Measurements from ENCODE around the gene SLC1A6.
"Not testable (repeated sequence)": the region's sequence is repeated elsewhere in the genome, so short reads cannot be mapped to it uniquely, and the experiment has no call there.

The SLC1A6 gene

GRCh38 chr19:14952767-14953166, 26.9 kb downstream of the SLC1A6 start:
- no peaks in the 10 kb centered on the region for H3K36me3 ChIP-seq (ENCODE audit: insufficient read depth, low read length)
- no peak overlapping the region for H3K4me2 ChIP-seq (ENCODE audit: low read length)
- no peaks in the 10 kb centered on the region for H3K27me3 ChIP-seq (ENCODE audit: control insufficient read depth, insufficient read depth, low read length)
- H3K4me1 ChIP-seq (ENCODE audit: control insufficient read depth, insufficient read depth, low read length): no peaks in the 10 kb centered on the region
- no peak overlapping the region for H3K9ac ChIP-seq (ENCODE audit: low read depth, low read length)
- H3K9me3 ChIP-seq (replicated peaks; ENCODE audit: low read length): no peaks in the 10 kb centered on the region
- H3K4me3 ChIP-seq (ENCODE audit: low read length): no peak overlapping the region

GRCh38 chr19:14950421-14950820, 29.2 kb downstream of the SLC1A6 start:
- H3K36me3 ChIP-seq (ENCODE audit: insufficient read depth, low read length): no peaks in the 10 kb centered on the region
- H3K4me2 ChIP-seq (ENCODE audit: low read length): no peak overlapping the region
- H3K9me3 ChIP-seq (replicated peaks; ENCODE audit: low read length): no peaks in the 10 kb centered on the region
- no peak overlapping the region for H3K4me3 ChIP-seq (ENCODE audit: low read length)
- no peaks in the 10 kb centered on the region for H3K4me1 ChIP-seq (ENCODE audit: control insufficient read depth, insufficient read depth, low read length)
- no peak overlapping the region for H3K9ac ChIP-seq (ENCODE audit: low read depth, low read length)
- H3K27me3 ChIP-seq (ENCODE audit: control insufficient read depth, insufficient read depth, low read length): no peaks in the 10 kb centered on the region

- no peaks in the 10 kb centered on the region for H3K27me3 ChIP-seq (ENCODE audit: control insufficient read depth, insufficient read depth, low read length)
- no peaks in the 10 kb centered on the region for H3K9me3 ChIP-seq (replicated peaks; ENCODE audit: low read length)
- no peak overlapping the region for H3K4me3 ChIP-seq (ENCODE audit: low read length)
- no peaks in the 10 kb centered on the region for H3K36me3 ChIP-seq (ENCODE audit: insufficient read depth, low read length)
- no peaks in the 10 kb centered on the region for H3K4me1 ChIP-seq (ENCODE audit: control insufficient read depth, insufficient read depth, low read length)
- no peak overlapping the region for H3K4me2 ChIP-seq (ENCODE audit: low read length)
- no peak overlapping the region for H3K9ac ChIP-seq (ENCODE audit: low read depth, low read length)
These were observed 29.8 kb downstream of the SLC1A6 start for GRCh38 chr19:14949876-14950275.

GRCh38 chr19:14949413-14949812, 30.3 kb downstream of the SLC1A6 start:
- not testable (repeated sequence) for H3K4me3 ChIP-seq (ENCODE audit: low read length); H3K4me1 ChIP-seq (ENCODE audit: control insufficient read depth, insufficient read depth, low read length); H3K4me2 ChIP-seq (ENCODE audit: low read length); H3K9ac ChIP-seq (ENCODE audit: low read depth, low read length); H3K9me3 ChIP-seq (replicated peaks; ENCODE audit: low read length); H3K27me3 ChIP-seq (ENCODE audit: control insufficient read depth, insufficient read depth, low read length); H3K36me3 ChIP-seq (ENCODE audit: insufficient read depth, low read length)

GRCh38 chr19:14944456-14944855, 35.2 kb downstream of the SLC1A6 start:
- no peak overlapping the region for H3K4me3 ChIP-seq (ENCODE audit: low read length)
- H3K4me2 ChIP-seq (ENCODE audit: low read length): no peak overlapping the region
- H3K4me1 ChIP-seq (ENCODE audit: control insufficient read depth, insufficient read depth, low read length): no peaks in the 10 kb centered on the region
- H3K9ac ChIP-seq (ENCODE audit: low read depth, low read length): no peak overlapping the region
- H3K27me3 ChIP-seq (ENCODE audit: control insufficient read depth, insufficient read depth, low read length): no peaks in the 10 kb centered on the region
- H3K9me3 ChIP-seq (replicated peaks; ENCODE audit: low read length): no peaks in the 10 kb centered on the region
- no peaks in the 10 kb centered on the region for H3K36me3 ChIP-seq (ENCODE audit: insufficient read depth, low read length)

GRCh38 chr19:14943601-14944000, 36.1 kb downstream of the SLC1A6 start:
- Histone ChIP-seq H3K9me3 (replicated peaks; ENCODE audit: low read length) (no peaks in the 10 kb centered on the region), H3K4me2 (ENCODE audit: low read length) (no peak overlapping the region), H3K9ac (ENCODE audit: low read depth, low read length) (no peak overlapping the region), H3K27me3 (ENCODE audit: control insufficient read depth, insufficient read depth, low read length) (no peaks in the 10 kb centered on the region), H3K4me1 (ENCODE audit: control insufficient read depth, insufficient read depth, low read length) (no peaks in the 10 kb centered on the region), H3K36me3 (ENCODE audit: insufficient read depth, low read length) (no peaks in the 10 kb centered on the region), H3K4me3 (ENCODE audit: low read length) (no peak overlapping the region)

- no peak within 1 kb of the TSS for H3K4me2 ChIP-seq (ENCODE audit: low read length)
- H3K36me3 ChIP-seq (ENCODE audit: insufficient read depth, low read length): no peaks in the 10 kb centered on the region
- no peak within 1 kb of the TSS for H3K4me3 ChIP-seq (ENCODE audit: low read length)
- H3K9me3 ChIP-seq (replicated peaks; ENCODE audit: low read length): no peaks in the 10 kb centered on the region
- H3K9ac ChIP-seq (ENCODE audit: low read depth, low read length): no peak within 1 kb of the TSS
- H3K4me1 ChIP-seq (ENCODE audit: control insufficient read depth, insufficient read depth, low read length): no peaks in the 10 kb centered on the region
- no peaks in the 10 kb centered on the region for H3K27me3 ChIP-seq (ENCODE audit: control insufficient read depth, insufficient read depth, low read length)
These were observed 38.5 kb downstream of the SLC1A6 start, which contains the start of gene OR7C2 for GRCh38 chr19:14941189-14941588. Gene OR7C2 (plus strand): TSS chr19:14941489. CDS start chr19:14941489, 0 bp downstream.

- Histone ChIP-seq H3K9ac (ENCODE audit: low read depth, low read length) (no peak overlapping the region), H3K4me1 (ENCODE audit: control insufficient read depth, insufficient read depth, low read length) (no peaks in the 10 kb centered on the region), H3K36me3 (ENCODE audit: insufficient read depth, low read length) (no peaks in the 10 kb centered on the region), H3K4me3 (ENCODE audit: low read length) (no peak overlapping the region), H3K27me3 (ENCODE audit: control insufficient read depth, insufficient read depth, low read length) (no peaks in the 10 kb centered on the region), H3K4me2 (ENCODE audit: low read length) (no peak overlapping the region), H3K9me3 (replicated peaks; ENCODE audit: low read length) (no peaks in the 10 kb centered on the region)
These were observed 39.4 kb downstream of the SLC1A6 start for GRCh38 chr19:14940266-14940665.

GRCh38 chr19:14933506-14933905, 46.2 kb downstream of the SLC1A6 start:
- H3K27me3 ChIP-seq (ENCODE audit: control insufficient read depth, insufficient read depth, low read length): no peaks in the 10 kb centered on the region
- H3K36me3 ChIP-seq (ENCODE audit: insufficient read depth, low read length): no peaks in the 10 kb centered on the region
- H3K4me1 ChIP-seq (ENCODE audit: control insufficient read depth, insufficient read depth, low read length): no peaks in the 10 kb centered on the region
- H3K4me3 ChIP-seq (ENCODE audit: low read length): no peak overlapping the region
- H3K4me2 ChIP-seq (ENCODE audit: low read length): no peak overlapping the region
- H3K9me3 ChIP-seq (replicated peaks; ENCODE audit: low read length): no peaks in the 10 kb centered on the region
- no peak overlapping the region for H3K9ac ChIP-seq (ENCODE audit: low read depth, low read length)

- Histone ChIP-seq H3K36me3 (ENCODE audit: insufficient read depth, low read length) (no peaks in the 10 kb centered on the region), H3K27me3 (ENCODE audit: control insufficient read depth, insufficient read depth, low read length) (no peaks in the 10 kb centered on the region), H3K4me2 (ENCODE audit: low read length) (no peak overlapping the region), H3K4me1 (ENCODE audit: control insufficient read depth, insufficient read depth, low read length) (no peaks in the 10 kb centered on the region), H3K9ac (ENCODE audit: low read depth, low read length) (no peak overlapping the region), H3K9me3 (replicated peaks; ENCODE audit: low read length) (no peaks in the 10 kb centered on the region), H3K4me3 (ENCODE audit: low read length) (no peak overlapping the region)
These were observed 62.8 kb downstream of the SLC1A6 start for GRCh38 chr19:14916848-14917247.

- no peaks in the 10 kb centered on the region for H3K9me3 ChIP-seq (replicated peaks; ENCODE audit: low read length)
- no peaks in the 10 kb centered on the region for H3K27me3 ChIP-seq (ENCODE audit: control insufficient read depth, insufficient read depth, low read length)
- no peak overlapping the region for H3K4me2 ChIP-seq (ENCODE audit: low read length)
These were observed 64.5 kb downstream of the SLC1A6 start for GRCh38 chr19:14915116-14915515.

GRCh38 chr19:14906711-14907110, 73.0 kb downstream of the SLC1A6 start:
- no peak overlapping the region for H3K9ac ChIP-seq (ENCODE audit: low read depth, low read length)
- no peak overlapping the region for H3K4me2 ChIP-seq (ENCODE audit: low read length)
- H3K9me3 ChIP-seq (replicated peaks; ENCODE audit: low read length): no peaks in the 10 kb centered on the region
- no peaks in the 10 kb centered on the region for H3K36me3 ChIP-seq (ENCODE audit: insufficient read depth, low read length)
- H3K4me3 ChIP-seq (ENCODE audit: low read length): no peak overlapping the region
- no peaks in the 10 kb centered on the region for H3K4me1 ChIP-seq (ENCODE audit: control insufficient read depth, insufficient read depth, low read length)
- H3K27me3 ChIP-seq (ENCODE audit: control insufficient read depth, insufficient read depth, low read length): no peaks in the 10 kb centered on the region

More at GRCh38 chr19:14915116-14915515, 64.5 kb downstream of the SLC1A6 start:
- H3K36me3 ChIP-seq (ENCODE audit: insufficient read depth, low read length): no peaks in the 10 kb centered on the region
- no peaks in the 10 kb centered on the region for H3K4me1 ChIP-seq (ENCODE audit: control insufficient read depth, insufficient read depth, low read length)
- no peak overlapping the region for H3K9ac ChIP-seq (ENCODE audit: low read depth, low read length)
- no peak overlapping the region for H3K4me3 ChIP-seq (ENCODE audit: low read length)
